ENCODE data around the gene CHMP3.

DNA sequence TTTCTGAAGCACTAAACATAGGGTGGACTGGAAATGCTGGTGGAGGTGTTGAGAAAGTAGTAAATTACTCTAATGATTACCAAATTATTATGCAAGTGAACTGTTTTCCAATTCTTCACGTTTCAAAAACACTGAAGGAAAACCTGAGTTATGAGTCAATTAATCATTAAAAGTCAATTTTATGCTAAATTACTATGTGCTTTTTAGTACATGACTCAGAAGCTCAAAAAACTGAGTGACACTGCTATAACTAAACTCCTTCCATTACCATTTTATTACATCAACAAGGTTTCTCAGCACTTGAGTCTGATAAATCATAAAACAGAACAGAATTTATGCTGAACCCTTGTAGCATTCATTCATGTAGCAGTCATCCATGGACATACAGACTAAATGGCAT, 20.4 kb downstream of the CHMP3 start:
- TF ChIP-seq GATA2 (IDR thresholded peaks at IDR 0.05; ENCODE audit: low read depth, low read length) (no peak), GATA3 (IDR thresholded peaks at IDR 0.05; ENCODE audit: low read depth, low read length) (no peak)
